Mesendoderm (in vitro differentiated cells): ENCODE results near the gene UMPS.
A peak's percentile ranks its signal among the peaks of the same experiment; 100 is the strongest.

Experiments used
- DNase-seq: peaks from one replicate; pipeline ENCODE4 v3.0.0; 2013
- H2AK5ac ChIP-seq: 2 replicates; pipeline ENCODE4 v1.6.1; 2013; ENCODE audit warnings: low read length, inconsistent platforms
- H2BK120ac ChIP-seq: 2 replicates; pipeline ENCODE4 v1.6.1; 2013; ENCODE audit warnings: low read depth, mild to moderate bottlenecking, low read length, moderate library complexity, mixed read lengths
- H2BK15ac ChIP-seq: replicated peaks from 2 replicates; pipeline ENCODE4 v1.6.1; 2013; ENCODE audit warnings: low read depth, mild to moderate bottlenecking, moderate library complexity
- H2BK5ac ChIP-seq: 2 replicates; pipeline ENCODE4 v1.6.1; 2013; ENCODE audit warnings: low read length, inconsistent platforms
- H3K18ac ChIP-seq: 2 replicates; pipeline ENCODE4 v1.6.1; 2013; ENCODE audit warnings: mild to moderate bottlenecking, low read length, mixed read lengths
- H3K23ac ChIP-seq: one replicate; pipeline ENCODE4 v1.6.1; 2013; ENCODE audit warnings: low read length
- H3K27ac ChIP-seq: 2 replicates; pipeline ENCODE4 v1.5.1; 2013; ENCODE audit warnings: low read depth, mild to moderate bottlenecking, inconsistent platforms, low read length, moderate library complexity
- H3K27me3 ChIP-seq: 2 replicates; pipeline ENCODE4 v1.6.1; 2013; ENCODE audit warnings: low read length, control low read depth, mild to moderate bottlenecking, inconsistent platforms; ENCODE audit not compliant: insufficient read depth, poor library complexity
- H3K36me3 ChIP-seq: 2 replicates; pipeline ENCODE4 v1.6.1; 2013; ENCODE audit warnings: low read length, inconsistent platforms; ENCODE audit not compliant: control insufficient read depth, insufficient read depth
- H3K4ac ChIP-seq: one replicate; pipeline ENCODE4 v1.6.1; 2013; ENCODE audit warnings: low read depth, mild to moderate bottlenecking, low read length, moderate library complexity
- H3K4me1 ChIP-seq: 2 replicates; pipeline ENCODE4 v1.6.1; 2013; ENCODE audit warnings: low read depth, low read length, inconsistent platforms; ENCODE audit not compliant: control insufficient read depth
- H3K4me2 ChIP-seq: 2 replicates; pipeline ENCODE4 v1.6.1; 2013; ENCODE audit warnings: low read length
- H3K4me3 ChIP-seq: 2 replicates; pipeline ENCODE4 v1.5.1; 2013; ENCODE audit warnings: mild to moderate bottlenecking, low read length
- H3K56ac ChIP-seq: one replicate; pipeline ENCODE4 v1.6.1; 2013; ENCODE audit warnings: low read length
- H3K79me1 ChIP-seq: 2 replicates; pipeline ENCODE4 v1.6.1; 2013; ENCODE audit warnings: low read length, inconsistent platforms
- H3K79me2 ChIP-seq: 2 replicates; pipeline ENCODE4 v1.6.1; 2013; ENCODE audit warnings: mild to moderate bottlenecking, low read length; ENCODE audit not compliant: control insufficient read depth, insufficient read depth
- H3K9ac ChIP-seq: 2 replicates; pipeline ENCODE4 v1.6.1; 2013; ENCODE audit warnings: low read length, inconsistent platforms
- H4K5ac ChIP-seq: one replicate; pipeline ENCODE4 v1.6.1; 2013; ENCODE audit warnings: low read length
- H4K8ac ChIP-seq: one replicate; pipeline ENCODE4 v1.6.1; 2013; ENCODE audit warnings: low read depth, mild to moderate bottlenecking, control low read depth, low read length, moderate library complexity
- WGBS: extraction: QIAGEN DNeasy Blood & Tissue Kit; methylation state at CpG from one replicate; pipeline ENCODE4 v1.1.7; 2013; ENCODE audit warnings: low lambda C conversion rate, missing lambda C conversion rate; ENCODE audit not compliant: insufficient coverage; ENCODE audit errors: extremely low coverage; 5-methylcytosine and 5-hydroxymethylcytosine counted together

UMPS gene

DNA sequence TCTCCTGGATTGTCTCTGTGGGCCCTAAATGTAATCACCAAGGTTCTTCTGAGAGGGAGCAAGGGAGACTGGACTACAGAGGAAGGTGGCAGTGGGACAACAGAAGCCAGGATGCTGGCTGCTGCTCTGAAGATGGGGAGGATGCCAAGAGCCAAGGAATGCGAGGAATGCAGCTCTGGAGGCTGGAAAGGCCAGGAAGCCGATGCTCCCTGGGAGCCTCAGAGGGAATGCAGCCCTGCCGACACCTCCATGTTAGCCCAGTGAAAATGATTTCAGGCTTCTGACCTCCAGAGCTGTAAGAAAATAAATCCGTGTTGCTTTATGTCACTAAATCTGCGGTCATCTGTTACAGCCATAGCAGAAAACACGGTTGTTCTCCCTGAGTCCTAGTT lies 44.1 kb downstream of the UMPS start:
- Histone ChIP-seq H3K79me1 (peaks cover 27% of the 10 kb centered on the region), H3K23ac (no peak overlapping the region), H3K36me3 (peaks cover 21% of the 10 kb centered on the region), H3K27ac (peak overlapping the region; percentile 24), H3K27me3 (no peaks in the 10 kb centered on the region), H3K4ac (no peak overlapping the region), H3K4me3 (no peak overlapping the region), H2BK120ac (no peak overlapping the region), H3K4me2 (no peak overlapping the region), H2BK5ac (no peak overlapping the region), H3K79me2 (peaks cover 8% of the 10 kb centered on the region), H3K4me1 (peaks cover 3% of the 10 kb centered on the region), H2BK15ac (no peak overlapping the region), H3K56ac (no peak overlapping the region), H4K5ac (no peak overlapping the region), H3K18ac (no peak overlapping the region), H3K9ac (no peak overlapping the region), H4K8ac (no peak overlapping the region), H2AK5ac (no peak overlapping the region)
- DNase-seq, result peak; percentile 95
- no CpG with 5 or more reads among the region's 6 CpGs for WGBS

DNA sequence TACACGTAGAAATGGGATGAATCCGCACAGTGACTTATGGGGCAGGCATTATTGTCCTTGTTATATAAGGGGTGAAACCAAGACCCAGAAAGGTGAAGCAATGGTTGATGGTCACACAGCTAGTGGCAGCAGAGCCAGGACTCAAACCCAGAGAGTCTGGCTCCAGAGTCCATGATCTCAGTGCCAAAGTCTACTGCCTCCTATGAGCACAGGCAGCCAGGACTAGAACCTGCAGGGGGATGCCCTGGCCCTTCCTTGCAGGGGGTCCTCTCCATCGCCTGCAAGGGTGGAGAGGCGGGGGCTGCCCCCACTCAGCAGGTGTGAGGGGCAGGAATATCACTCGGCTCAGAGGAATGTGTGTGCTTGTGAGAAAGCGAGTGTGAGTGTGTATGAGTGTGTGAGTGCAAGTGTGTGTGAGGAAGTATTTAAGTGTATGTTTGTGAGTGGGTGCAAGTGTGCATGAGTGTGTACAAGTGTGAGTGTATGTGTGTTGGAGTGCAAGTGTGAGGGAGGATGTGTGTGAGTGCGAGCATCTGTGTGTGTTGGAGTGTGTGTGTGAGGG lies 44.7 kb downstream of the UMPS start:
- Histone ChIP-seq H3K79me2 (peaks cover 8% of the 10 kb centered on the region), H3K23ac (peak overlapping the region; percentile 56), H2BK5ac (peak overlapping the region; percentile 52), H3K79me1 (peaks cover 29% of the 10 kb centered on the region), H3K27ac (peak overlapping the region; percentile 24), H3K9ac (no peak overlapping the region), H3K27me3 (no peaks in the 10 kb centered on the region), H3K4me1 (peaks cover 3% of the 10 kb centered on the region), H2BK120ac (no peak overlapping the region), H3K18ac (no peak overlapping the region), H2AK5ac (no peak overlapping the region), H2BK15ac (no peak overlapping the region), H4K5ac (no peak overlapping the region), H3K4me2 (no peak overlapping the region), H3K36me3 (peaks cover 20% of the 10 kb centered on the region), H3K4me3 (no peak overlapping the region), H3K56ac (no peak overlapping the region), H3K4ac (no peak overlapping the region), H4K8ac (no peak overlapping the region)
- DNase-seq, result no peak
- 100% methylated on average over 2 of the region's 7 CpGs for WGBS

DNA sequence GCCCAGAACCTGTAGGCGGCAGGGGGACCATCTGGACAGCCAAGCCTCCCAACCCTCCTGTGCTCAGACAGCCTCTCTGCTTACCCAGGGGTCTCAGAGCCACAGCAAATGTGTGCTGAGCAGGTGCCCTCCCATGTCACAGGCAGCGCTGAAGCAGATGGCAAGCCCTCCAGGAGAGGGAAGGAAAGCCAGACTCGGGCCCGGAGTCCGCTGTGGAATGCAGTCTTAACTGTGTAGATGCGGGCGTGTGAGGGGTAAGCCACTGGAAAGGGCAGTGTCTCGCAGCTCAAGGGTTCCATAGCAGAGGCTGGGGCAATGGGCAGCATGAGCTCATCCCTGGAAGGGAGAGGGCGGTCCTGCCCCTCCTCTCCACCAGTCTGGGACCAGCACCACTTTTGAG lies 45.6 kb downstream of the UMPS start:
- Histone ChIP-seq H2BK120ac (no peak overlapping the region), H2BK15ac (no peak overlapping the region), H3K79me1 (peaks cover 30% of the 10 kb centered on the region), H3K4me3 (no peak overlapping the region), H4K5ac (no peak overlapping the region), H3K4me2 (no peak overlapping the region), H3K9ac (no peak overlapping the region), H3K4me1 (peaks cover 3% of the 10 kb centered on the region), H4K8ac (no peak overlapping the region), H3K79me2 (peaks cover 8% of the 10 kb centered on the region), H2BK5ac (no peak overlapping the region), H3K27me3 (no peaks in the 10 kb centered on the region), H3K56ac (no peak overlapping the region), H3K18ac (no peak overlapping the region), H3K36me3 (peaks cover 17% of the 10 kb centered on the region), H3K4ac (no peak overlapping the region), H3K23ac (no peak overlapping the region), H3K27ac (no peak overlapping the region), H2AK5ac (no peak overlapping the region)
- WGBS, result no CpG with 5 or more reads among the region's 9 CpGs
- no peak for DNase-seq

DNA sequence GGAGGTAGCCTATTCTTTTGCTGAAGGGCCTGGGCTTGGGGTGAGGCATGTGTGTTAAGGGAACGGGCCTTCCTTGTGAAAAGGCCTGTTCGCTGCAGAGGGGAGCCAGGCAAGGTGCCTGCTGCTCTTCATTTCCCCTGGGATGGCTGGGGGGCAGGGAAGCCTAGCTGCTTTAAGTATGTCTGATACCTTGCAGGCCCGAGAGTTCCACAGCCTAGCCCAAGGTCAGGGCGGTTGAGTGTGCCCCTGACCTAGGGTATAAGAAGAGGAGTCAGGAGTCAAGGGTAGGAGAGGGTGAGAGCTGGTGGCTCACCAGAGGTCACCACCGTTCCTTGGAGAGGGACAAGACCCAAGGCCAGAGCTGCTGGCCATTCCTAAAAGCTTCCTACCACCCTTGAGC lies 46.6 kb downstream of the UMPS start:
- Histone ChIP-seq H4K5ac (no peak overlapping the region), H3K23ac (no peak overlapping the region), H3K56ac (peak overlapping the region; percentile 51), H3K4me1 (peaks cover 5% of the 10 kb centered on the region), H3K36me3 (peaks cover 18% of the 10 kb centered on the region), H2BK5ac (no peak overlapping the region), H3K4me3 (no peak overlapping the region), H3K27ac (peak overlapping the region; percentile 2), H3K27me3 (no peaks in the 10 kb centered on the region), H3K79me1 (peaks cover 32% of the 10 kb centered on the region), H2BK120ac (no peak overlapping the region), H3K79me2 (peaks cover 8% of the 10 kb centered on the region), H3K4me2 (no peak overlapping the region), H3K18ac (no peak overlapping the region), H2BK15ac (no peak overlapping the region), H2AK5ac (no peak overlapping the region), H3K4ac (no peak overlapping the region), H4K8ac (no peak overlapping the region), H3K9ac (no peak overlapping the region)
- WGBS, result no CpG with 5 or more reads among the region's 5 CpGs
- DNase-seq, result no peak

DNA sequence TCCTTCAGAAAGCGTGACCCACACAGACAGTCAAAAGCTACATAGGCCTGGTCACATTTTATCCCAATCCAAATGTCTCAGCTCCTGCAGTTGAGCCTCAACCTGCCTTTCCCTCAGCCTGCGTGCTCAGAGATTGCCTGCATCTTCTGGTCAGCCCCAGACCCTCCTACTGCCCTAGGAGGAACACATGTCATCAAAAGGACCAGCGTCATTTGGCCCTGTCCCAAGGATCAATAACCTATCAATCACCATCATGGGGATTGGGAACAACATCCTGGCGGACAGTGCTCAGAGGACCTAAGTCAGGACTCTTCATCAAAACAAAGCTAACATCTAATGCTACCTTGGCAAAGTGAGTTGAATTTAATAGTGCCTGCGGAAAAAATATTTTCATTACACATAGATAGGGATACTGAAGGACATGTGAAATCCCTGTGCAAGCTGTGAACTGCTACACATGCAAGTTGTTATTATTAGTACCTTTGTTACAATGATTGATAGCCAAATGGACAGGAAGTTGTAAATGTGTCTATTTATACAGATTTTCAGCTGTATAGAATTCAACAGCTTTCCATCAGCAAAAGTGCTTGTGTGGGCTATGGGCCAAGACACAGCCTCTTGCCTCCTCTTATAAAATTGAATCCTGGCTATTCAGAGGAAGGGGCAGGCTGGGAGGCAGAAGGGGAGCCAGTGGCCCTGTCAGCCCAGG lies 47.7 kb downstream of the UMPS start:
- H3K4me2 ChIP-seq, result no peak overlapping the region
- no peak overlapping the region for H3K27ac ChIP-seq
- H4K8ac ChIP-seq, result no peak overlapping the region
- H3K36me3 ChIP-seq, result peaks cover 13% of the 10 kb centered on the region
- H3K23ac ChIP-seq, result no peak overlapping the region
- no peak overlapping the region for H2AK5ac ChIP-seq
- H3K4ac ChIP-seq, result no peak overlapping the region
- H3K4me1 ChIP-seq, result peaks cover 7% of the 10 kb centered on the region
- H2BK15ac ChIP-seq, result no peak overlapping the region
- no CpG with 5 or more reads among the region's 5 CpGs for WGBS
- no peak overlapping the region for H3K9ac ChIP-seq
- no peaks in the 10 kb centered on the region for H3K27me3 ChIP-seq
- H4K5ac ChIP-seq, result no peak overlapping the region
- no peak overlapping the region for H3K4me3 ChIP-seq
- peaks cover 8% of the 10 kb centered on the region for H3K79me2 ChIP-seq
- no peak overlapping the region for H3K18ac ChIP-seq
- no peak for DNase-seq
- no peak overlapping the region for H2BK5ac ChIP-seq
- no peak overlapping the region for H3K56ac ChIP-seq
- H2BK120ac ChIP-seq, result no peak overlapping the region
- peaks cover 33% of the 10 kb centered on the region for H3K79me1 ChIP-seq

DNA sequence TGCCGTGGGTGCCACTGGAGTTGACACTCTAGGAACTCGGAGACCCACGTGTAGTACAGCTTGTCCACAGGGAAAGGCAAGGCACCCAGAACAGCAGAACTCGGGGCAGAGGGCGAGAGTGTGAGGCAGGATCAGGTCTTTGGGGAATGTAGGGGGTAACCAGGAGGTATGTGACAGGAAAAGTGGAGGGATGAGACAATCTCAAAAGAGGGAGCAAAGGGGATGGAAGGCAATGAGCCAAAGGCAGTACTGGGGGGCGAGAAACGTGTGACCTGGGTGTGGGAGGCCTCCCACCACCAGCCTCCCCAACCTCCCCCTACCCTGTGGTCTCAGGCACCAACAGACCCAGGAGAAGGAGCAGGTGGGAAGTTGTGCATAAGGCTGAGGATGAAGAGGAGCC lies 48.9 kb downstream of the UMPS start:
- peaks cover 7% of the 10 kb centered on the region for H3K4me1 ChIP-seq
- H4K5ac ChIP-seq, result no peak overlapping the region
- H3K27ac ChIP-seq, result no peak overlapping the region
- H3K79me2 ChIP-seq, result peaks cover 8% of the 10 kb centered on the region
- H3K4me2 ChIP-seq, result no peak overlapping the region
- H2AK5ac ChIP-seq, result no peak overlapping the region
- no CpG with 5 or more reads among the region's 7 CpGs for WGBS
- H3K23ac ChIP-seq, result no peak overlapping the region
- H2BK15ac ChIP-seq, result no peak overlapping the region
- H3K4ac ChIP-seq, result no peak overlapping the region
- H2BK120ac ChIP-seq, result no peak overlapping the region
- no peaks in the 10 kb centered on the region for H3K27me3 ChIP-seq
- H3K79me1 ChIP-seq, result peaks cover 31% of the 10 kb centered on the region
- H3K18ac ChIP-seq, result no peak overlapping the region
- DNase-seq, result no peak
- H3K56ac ChIP-seq, result no peak overlapping the region
- H3K4me3 ChIP-seq, result no peak overlapping the region
- no peak overlapping the region for H4K8ac ChIP-seq
- peaks cover 11% of the 10 kb centered on the region for H3K36me3 ChIP-seq
- no peak overlapping the region for H3K9ac ChIP-seq
- H2BK5ac ChIP-seq, result no peak overlapping the region
